Measurements from ENCODE around the gene TMOD1. TPM values are rescaled to one million over a fixed set of nuclear protein-coding genes. Genes with fewer than 3 reads are reported as not detected.

TMOD1 gene
- total and polyA plus RNA-seq, 9 of the 15 experiments (the other 6 are each of a cell fraction or from before 2014, with no cell fraction given) = 7.1 to 41.2 (median 14.2) TPM

GRCh38 chr9:97632985-97633858 is 131.8 kb downstream of the TMOD1 start, which contains the start of the genes NCBP1 and TSTD2 (continued):
- TF ChIP-seq MXI1 (IDR thresholded peaks at IDR 0.05; ENCODE audit: low read depth, low read length) = peak; percentile 83; the same call in 1 of the 2 replicates
- no peak for TF ChIP-seq XRCC4 (IDR thresholded peaks at IDR 0.05; ENCODE audit: extremely low read depth, insufficient read depth, insufficient read length)
- TF ChIP-seq CBX2 (IDR thresholded peaks at IDR 0.05; ENCODE audit: insufficient read depth, low read length, poor library complexity, severe bottlenecking) = no peak
- TF ChIP-seq CHAMP1 (IDR thresholded peaks at IDR 0.05) = no peak
- no peak for TF ChIP-seq CTCF (IDR thresholded peaks at IDR 0.05 in 2 of 3, conservative IDR thresholded peaks at IDR 0.05 in 1 of 3; ENCODE audit: insufficient read depth in 2 of 3, low read depth in 1 of 3, low read length in 3 of 3)
- no peak for TF ChIP-seq KAT8 (IDR thresholded peaks at IDR 0.05; ENCODE audit: low read depth)
- peak; percentile 26; the same call in 1 of the 2 replicates for TF ChIP-seq ZBTB43 (CRISPR knock-in tag; IDR thresholded peaks at IDR 0.05)
- peak; percentile 56 for TF ChIP-seq ATF1 (CRISPR knock-in tag; IDR thresholded peaks at IDR 0.05)
- TF ChIP-seq ATF1 (tag; IDR thresholded peaks at IDR 0.05) = peak; percentile 99
- no peak for TF ChIP-seq PATZ1 (CRISPR knock-in tag; IDR thresholded peaks at IDR 0.05; ENCODE audit: borderline replicate concordance)
- no peak for TF ChIP-seq MAFG (tag; conservative IDR thresholded peaks at IDR 0.05)
- peak; percentile 11; the same call in 1 of the 2 replicates for TF ChIP-seq SMARCA4 (IDR thresholded peaks at IDR 0.05)
- no peak for TF ChIP-seq MCM5 (IDR thresholded peaks at IDR 0.05; ENCODE audit: low read depth)
- TF ChIP-seq TSC22D4 (tag; IDR thresholded peaks at IDR 0.05) = no peak
- TF ChIP-seq TCF3 (CRISPR knock-in tag; IDR thresholded peaks at IDR 0.05) = no peak
- TF ChIP-seq FOXA3 (CRISPR knock-in tag; conservative IDR thresholded peaks at IDR 0.05 in 1 of 2, IDR thresholded peaks at IDR 0.05 in 1 of 2) = peak in 1 of 2 experiments; percentile 90; a peak in 1 of 4 replicates
- TF ChIP-seq ZBTB9 (CRISPR knock-in tag; IDR thresholded peaks at IDR 0.05) = no peak
- no peak for TF ChIP-seq RBM22 (IDR thresholded peaks at IDR 0.05; ENCODE audit: low read depth, low read length, poor library complexity, severe bottlenecking)

Data from K562 (cell line).